Progenitor cell of endocrine pancreas (in vitro differentiated cells): ENCODE data around the gene EHBP1L1. TPM values are rescaled to one million over a fixed set of nuclear protein-coding genes. Genes with fewer than 3 reads are reported as not detected.

Source experiments
- DNase-seq: peaks from one replicate; pipeline ENCODE4 v3.0.0; 2021; ENCODE audit warnings: low spot score; ENCODE audit not compliant: unreplicated experiment
- H3K27ac Mint-ChIP-seq: 2 replicates; pipeline ENCODE4 v1.8.0; 2021; ENCODE audit warnings: mild to moderate bottlenecking, moderate library complexity, mixed read lengths
- H3K27me3 Mint-ChIP-seq: 2 replicates; pipeline ENCODE4 v1.8.0; 2021; ENCODE audit warnings: mixed read lengths
- H3K36me3 Mint-ChIP-seq: 2 replicates; pipeline ENCODE4 v1.8.0; 2022; ENCODE audit warnings: mixed read lengths; ENCODE audit not compliant: insufficient read depth
- H3K4me1 Mint-ChIP-seq: 2 replicates; pipeline ENCODE4 v1.8.0; 2021; ENCODE audit warnings: low read depth, mixed read lengths
- H3K4me3 Mint-ChIP-seq: 2 replicates; pipeline ENCODE4 v1.8.0; 2021; ENCODE audit warnings: low read depth, mild to moderate bottlenecking, moderate library complexity, mixed read lengths
- H3K9me3 Mint-ChIP-seq: 2 replicates; pipeline ENCODE4 v1.8.0; 2021; ENCODE audit warnings: low read depth, mixed read lengths
- total RNA-seq: library from RNA; stranded (reverse); gene quantifications from 2 replicates; pipeline ENCODE4 v1.2.1, GENCODE V29; 2021
- TF ChIP-seq, protein P1 (sequence below): fragments of 200-600 bp; sonication (generic); IDR thresholded peaks from one replicate; pipeline ENCODE4 v1.5.0; 2021; ENCODE audit warnings: antibody characterized with exemption, mild to moderate bottlenecking; ENCODE audit not compliant: unreplicated experiment

EHBP1L1 gene
- total RNA-seq, 1 donor from 2014 or later = 13.0 TPM

DNA sequence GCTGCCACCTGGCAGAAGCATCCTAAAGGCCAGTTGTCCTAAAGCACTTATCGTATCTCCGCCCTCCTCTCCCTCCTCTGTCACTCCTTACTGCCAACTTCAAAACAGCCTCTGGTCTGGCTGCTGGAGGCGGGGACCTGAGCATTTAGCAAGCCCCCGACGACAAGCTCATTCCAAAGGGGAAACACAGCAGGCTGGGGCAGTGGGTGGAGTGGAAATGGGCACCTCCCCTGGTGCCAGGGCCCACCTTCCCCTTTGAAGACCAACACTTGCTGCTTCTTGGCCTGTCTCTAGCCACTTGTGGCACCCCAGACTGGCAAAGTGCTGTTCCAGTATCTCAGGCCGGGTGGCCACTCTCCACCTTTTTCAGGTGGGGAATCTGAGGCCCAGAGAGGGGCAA, 34.6 kb downstream of the EHBP1L1 start:
- Mint-ChIP-seq H3K4me1 (peaks cover 9% of the 10 kb centered on the region), H3K9me3 (no peaks in the 10 kb centered on the region), H3K27me3 (no peaks in the 10 kb centered on the region), H3K4me3 (no peak overlapping the region), H3K27ac (no peak overlapping the region), H3K36me3 (peaks cover 21% of the 10 kb centered on the region)
- TF ChIP-seq, protein P1, sequence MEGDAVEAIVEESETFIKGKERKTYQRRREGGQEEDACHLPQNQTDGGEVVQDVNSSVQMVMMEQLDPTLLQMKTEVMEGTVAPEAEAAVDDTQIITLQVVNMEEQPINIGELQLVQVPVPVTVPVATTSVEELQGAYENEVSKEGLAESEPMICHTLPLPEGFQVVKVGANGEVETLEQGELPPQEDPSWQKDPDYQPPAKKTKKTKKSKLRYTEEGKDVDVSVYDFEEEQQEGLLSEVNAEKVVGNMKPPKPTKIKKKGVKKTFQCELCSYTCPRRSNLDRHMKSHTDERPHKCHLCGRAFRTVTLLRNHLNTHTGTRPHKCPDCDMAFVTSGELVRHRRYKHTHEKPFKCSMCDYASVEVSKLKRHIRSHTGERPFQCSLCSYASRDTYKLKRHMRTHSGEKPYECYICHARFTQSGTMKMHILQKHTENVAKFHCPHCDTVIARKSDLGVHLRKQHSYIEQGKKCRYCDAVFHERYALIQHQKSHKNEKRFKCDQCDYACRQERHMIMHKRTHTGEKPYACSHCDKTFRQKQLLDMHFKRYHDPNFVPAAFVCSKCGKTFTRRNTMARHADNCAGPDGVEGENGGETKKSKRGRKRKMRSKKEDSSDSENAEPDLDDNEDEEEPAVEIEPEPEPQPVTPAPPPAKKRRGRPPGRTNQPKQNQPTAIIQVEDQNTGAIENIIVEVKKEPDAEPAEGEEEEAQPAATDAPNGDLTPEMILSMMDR = no peak
- DNase-seq = no peak

DNA sequence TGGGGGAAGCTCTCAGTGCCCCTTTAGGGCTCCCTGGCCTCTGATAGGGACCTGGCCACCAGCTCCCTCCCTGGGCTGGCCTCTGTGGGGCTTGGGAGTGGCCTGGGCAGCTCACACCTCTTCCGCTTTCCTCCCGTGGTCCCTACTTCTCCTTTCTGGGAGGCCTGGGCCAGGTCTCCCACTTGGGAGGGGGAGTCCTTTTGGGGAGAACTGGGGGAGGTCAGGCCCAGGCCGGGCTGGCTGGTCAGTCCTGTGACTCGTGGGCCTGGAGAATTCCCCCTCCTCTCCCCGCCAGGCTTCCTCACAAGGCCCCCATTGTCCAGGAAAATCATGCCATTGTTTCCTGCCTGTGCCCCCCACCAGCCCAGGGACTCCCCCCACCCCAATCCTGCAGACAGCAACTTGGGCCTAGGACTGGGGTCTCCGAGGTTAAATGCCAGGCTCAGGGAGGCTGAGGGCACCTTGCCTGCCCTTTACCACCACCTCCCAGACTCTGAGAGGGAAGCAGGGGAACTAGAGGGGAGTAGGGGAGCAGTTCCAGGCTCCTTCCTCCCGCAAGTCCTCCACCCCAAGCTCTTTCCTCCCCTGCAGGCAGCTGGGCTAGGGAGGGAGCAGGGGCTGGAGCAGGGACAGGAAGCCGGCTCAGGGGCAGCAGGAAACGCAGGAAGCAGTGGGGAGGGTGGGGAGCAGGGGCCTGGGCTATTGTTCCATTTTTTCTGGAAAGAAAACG, 35.3 kb downstream of the EHBP1L1 start:
- H3K9me3 Mint-ChIP-seq = no peaks in the 10 kb centered on the region
- no peaks in the 10 kb centered on the region for H3K27me3 Mint-ChIP-seq
- no peak overlapping the region for H3K27ac Mint-ChIP-seq
- TF ChIP-seq, protein P1 = no peak
- H3K4me3 Mint-ChIP-seq = no peak overlapping the region
- peaks cover 9% of the 10 kb centered on the region for H3K4me1 Mint-ChIP-seq
- H3K36me3 Mint-ChIP-seq = peaks cover 21% of the 10 kb centered on the region
- no peak for DNase-seq

DNA sequence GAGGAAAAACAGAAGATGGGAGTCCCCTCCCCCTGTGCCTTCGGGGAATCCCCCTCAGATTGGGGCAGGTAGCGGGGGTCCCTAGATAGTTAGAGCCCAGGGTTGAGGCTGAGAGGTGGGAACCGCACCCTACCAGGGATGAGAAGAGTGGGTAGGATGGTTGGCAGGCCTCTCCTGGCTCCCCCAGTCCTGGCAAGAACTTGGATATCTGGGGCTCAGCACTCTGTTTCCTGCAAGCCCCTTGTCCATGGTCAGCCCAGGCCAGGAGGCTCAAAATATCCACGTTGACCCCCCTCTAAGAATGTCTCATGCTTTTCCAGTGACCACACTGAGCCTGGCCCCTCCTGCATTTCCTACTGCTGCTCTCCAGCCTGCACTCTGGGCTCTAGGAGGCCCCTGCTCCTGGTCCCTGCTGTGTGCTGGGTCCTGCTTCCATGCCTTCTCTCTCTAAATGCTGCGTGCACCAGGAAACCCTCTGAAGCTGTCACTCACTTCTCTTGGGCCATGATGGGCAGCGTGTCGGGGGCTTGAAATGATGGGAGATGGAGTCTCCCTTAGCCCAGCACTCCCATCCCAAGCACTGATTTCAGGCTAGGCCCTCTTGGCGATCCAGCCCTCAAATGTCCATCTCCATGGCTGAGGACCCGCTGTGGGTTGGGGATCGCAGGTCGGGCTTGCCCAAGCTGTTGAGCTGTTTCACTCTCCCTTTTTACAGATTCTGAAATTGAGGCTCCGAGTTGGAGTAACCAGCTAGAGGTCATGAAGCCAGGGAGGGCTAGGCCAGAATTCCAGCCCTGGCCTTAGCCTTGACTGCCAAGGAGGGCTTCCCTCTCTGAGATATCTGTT, 36.1 kb downstream of the EHBP1L1 start:
- Mint-ChIP-seq H3K4me1 (peaks cover 17% of the 10 kb centered on the region), H3K36me3 (peaks cover 21% of the 10 kb centered on the region), H3K4me3 (peak overlapping the region; percentile 87), H3K27me3 (no peaks in the 10 kb centered on the region), H3K9me3 (no peaks in the 10 kb centered on the region), H3K27ac (peak overlapping the region; percentile 73)
- TF ChIP-seq, protein P1 = no peak
- no peak for DNase-seq

DNA sequence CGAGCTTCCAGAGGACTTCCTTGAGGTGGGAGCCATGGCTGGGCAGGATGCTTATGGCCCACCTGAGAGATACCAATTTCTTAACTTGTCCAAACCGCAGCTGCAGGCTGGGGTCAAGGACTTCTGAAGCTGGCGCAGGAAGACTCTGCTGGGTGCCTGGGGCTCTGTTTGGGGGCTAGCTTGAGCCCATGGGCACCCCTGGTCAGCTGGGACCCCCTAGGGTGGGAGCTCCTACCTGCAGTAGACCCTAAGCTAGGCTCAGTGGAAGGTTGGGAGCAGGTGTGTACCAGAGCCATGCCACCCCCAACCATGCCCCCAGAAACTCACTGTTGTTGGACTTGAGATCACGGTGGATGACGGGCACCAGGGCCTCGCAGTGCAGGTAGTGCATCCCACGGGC, 36.8 kb downstream of the EHBP1L1 start:
- Mint-ChIP-seq H3K9me3 (no peaks in the 10 kb centered on the region), H3K27me3 (no peaks in the 10 kb centered on the region), H3K27ac (no peak overlapping the region), H3K4me3 (peak overlapping the region; percentile 87), H3K4me1 (peaks cover 17% of the 10 kb centered on the region), H3K36me3 (peaks cover 18% of the 10 kb centered on the region)
- no peak for DNase-seq
- TF ChIP-seq, protein P1 = no peak

DNA sequence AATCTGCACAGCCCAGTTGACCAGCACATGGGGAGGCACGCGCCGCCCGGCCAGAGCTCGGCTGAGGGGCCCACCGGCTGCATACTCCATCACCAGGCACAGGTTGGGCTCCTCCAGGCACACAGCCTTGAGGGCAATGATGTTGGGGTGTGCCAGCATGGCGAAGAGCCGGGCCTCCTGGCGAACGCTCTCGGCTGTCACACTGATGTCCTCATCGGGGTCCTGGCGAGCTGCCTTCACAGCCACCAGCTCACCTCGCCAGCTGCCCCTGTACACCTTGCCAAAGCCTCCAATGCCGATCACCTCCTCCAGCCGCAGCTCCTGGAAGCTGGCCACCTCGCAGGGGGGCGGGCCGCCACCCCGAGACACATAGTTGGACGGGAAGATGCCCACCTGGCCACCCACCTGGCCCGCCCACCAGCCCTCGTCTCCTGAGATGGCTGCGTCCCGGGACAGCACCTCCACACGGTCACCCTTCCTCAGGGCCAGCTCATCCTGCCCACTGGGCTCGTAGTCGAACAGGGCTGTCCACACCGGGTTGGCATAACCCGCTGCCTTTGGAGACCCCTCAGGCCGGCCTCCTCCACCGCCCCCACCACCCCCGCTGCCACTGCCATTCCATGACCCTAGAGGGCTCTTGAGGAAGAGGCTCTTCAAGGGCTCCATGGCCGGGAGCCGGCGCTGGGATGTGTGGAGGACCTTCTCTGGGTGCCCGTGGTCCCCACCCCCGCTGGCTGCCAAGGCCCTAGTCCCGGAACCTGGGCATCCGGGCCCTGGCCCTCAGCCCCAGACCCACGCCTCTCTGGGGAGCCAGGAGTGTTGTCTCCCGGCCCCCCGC, 37.5 kb downstream of the EHBP1L1 start:
- TF ChIP-seq, protein P1 = no peak
- peak overlapping the region; percentile 87 for H3K4me3 Mint-ChIP-seq
- DNase-seq = no peak
- peaks cover 14% of the 10 kb centered on the region for H3K36me3 Mint-ChIP-seq
- peaks cover 17% of the 10 kb centered on the region for H3K4me1 Mint-ChIP-seq
- H3K27me3 Mint-ChIP-seq = no peaks in the 10 kb centered on the region
- no peak overlapping the region for H3K27ac Mint-ChIP-seq
- no peaks in the 10 kb centered on the region for H3K9me3 Mint-ChIP-seq
